ENCODE results near the gene CDON. TPM values are rescaled to one million over a fixed set of nuclear protein-coding genes. Genes with fewer than 3 reads are reported as not detected.
A peak's percentile ranks its signal among the peaks of the same experiment; 100 is the strongest.

Gene CDON
- total RNA-seq, 1 donor = 12.3 TPM

DNA sequence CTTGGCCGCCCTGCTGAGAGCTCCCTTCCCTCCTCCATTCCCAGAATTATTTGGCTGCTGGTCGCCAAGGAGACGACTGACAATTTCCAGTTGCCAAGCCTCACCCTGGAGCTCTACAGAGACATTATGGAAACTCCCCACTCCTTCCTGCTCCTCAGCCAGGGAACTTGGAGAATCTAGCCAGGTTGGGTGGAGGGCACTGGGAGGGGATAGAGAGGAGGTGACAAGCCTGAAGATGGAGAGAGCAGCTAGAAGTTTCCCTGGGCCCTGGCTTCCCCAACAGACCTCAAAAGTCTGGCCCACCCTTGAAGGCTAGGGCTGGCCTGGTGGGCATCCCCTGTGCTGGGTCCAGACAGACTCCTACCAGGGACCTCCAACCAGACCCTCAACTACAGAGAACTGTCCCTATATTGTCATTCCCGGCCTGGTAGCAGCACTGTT lies 123.6 kb downstream of the CDON start:
- Histone ChIP-seq H2AFZ (ENCODE audit: low read length) (no peak overlapping the region), H3K36me3 (ENCODE audit: insufficient read depth, low read length) (no peaks in the 10 kb centered on the region), H3K79me2 (ENCODE audit: insufficient read depth, low read length) (no peaks in the 10 kb centered on the region), H3K4me3 (ENCODE audit: insufficient read depth, low read length) (no peak overlapping the region), H3K4me1 (ENCODE audit: insufficient read depth, low read length) (peaks cover 8% of the 10 kb centered on the region), H3K27ac (ENCODE audit: low read depth, low read length) (no peak overlapping the region), H3K4me2 (ENCODE audit: insufficient read depth, low read length) (no peak overlapping the region), H3K27me3 (ENCODE audit: insufficient read depth, low read length) (peaks cover 5% of the 10 kb centered on the region), H3K9me3 (ENCODE audit: low read depth, low read length) (no peaks in the 10 kb centered on the region), H4K20me1 (ENCODE audit: insufficient read depth, low read length) (no peaks in the 10 kb centered on the region)
- DNase-seq (ENCODE audit: insufficient read length, low spot score, missing footprints) = peak; percentile 74
- no peak for TF ChIP-seq CTCF (IDR thresholded peaks at IDR 0.05; ENCODE audit: extremely low read depth, low read depth, low read length)

DNA sequence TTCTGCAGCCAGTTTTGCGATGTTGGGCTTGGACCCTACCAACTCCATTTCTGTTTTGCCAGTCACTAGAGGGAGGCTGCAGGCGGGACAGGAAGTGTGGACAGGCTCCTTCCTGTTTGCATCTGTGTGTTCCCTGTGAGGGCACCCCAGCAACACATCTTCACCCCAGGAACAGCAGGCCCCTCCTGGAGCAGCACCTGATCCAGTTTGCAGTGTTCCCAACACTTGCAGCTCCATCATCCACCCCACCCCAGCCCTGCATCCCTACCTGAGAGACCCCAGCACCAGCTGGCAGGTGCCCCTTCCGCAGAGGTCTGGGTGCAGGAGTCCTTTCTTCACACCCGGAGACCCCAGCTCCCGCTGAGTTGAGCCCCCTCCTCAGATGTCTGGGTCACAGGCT lies 124.2 kb downstream of the CDON start:
- DNase-seq (ENCODE audit: insufficient read length, low spot score, missing footprints) = no peak
- Histone ChIP-seq H3K4me1 (ENCODE audit: insufficient read depth, low read length) (peaks cover 8% of the 10 kb centered on the region), H3K4me3 (ENCODE audit: insufficient read depth, low read length) (no peak overlapping the region), H3K79me2 (ENCODE audit: insufficient read depth, low read length) (no peaks in the 10 kb centered on the region), H2AFZ (ENCODE audit: low read length) (peak overlapping the region; percentile 60), H3K4me2 (ENCODE audit: insufficient read depth, low read length) (no peak overlapping the region), H3K27me3 (ENCODE audit: insufficient read depth, low read length) (peaks cover 5% of the 10 kb centered on the region), H3K9me3 (ENCODE audit: low read depth, low read length) (no peaks in the 10 kb centered on the region), H3K27ac (ENCODE audit: low read depth, low read length) (no peak overlapping the region), H3K36me3 (ENCODE audit: insufficient read depth, low read length) (no peaks in the 10 kb centered on the region), H4K20me1 (ENCODE audit: insufficient read depth, low read length) (no peaks in the 10 kb centered on the region)
- TF ChIP-seq CTCF (IDR thresholded peaks at IDR 0.05; ENCODE audit: extremely low read depth, low read depth, low read length) = no peak

- H3K4me1 ChIP-seq (ENCODE audit: insufficient read depth, low read length) = no peaks in the 10 kb centered on the region
- no peaks in the 10 kb centered on the region for H3K79me2 ChIP-seq (ENCODE audit: insufficient read depth, low read length)
- no peak for TF ChIP-seq CTCF (IDR thresholded peaks at IDR 0.05; ENCODE audit: extremely low read depth, low read depth, low read length)
- H3K27ac ChIP-seq (ENCODE audit: low read depth, low read length) = no peak overlapping the region
- H3K4me3 ChIP-seq (ENCODE audit: insufficient read depth, low read length) = no peak overlapping the region
- H3K9me3 ChIP-seq (ENCODE audit: low read depth, low read length) = no peaks in the 10 kb centered on the region
- no peaks in the 10 kb centered on the region for H4K20me1 ChIP-seq (ENCODE audit: insufficient read depth, low read length)
- no peak overlapping the region for H2AFZ ChIP-seq (ENCODE audit: low read length)
- H3K4me2 ChIP-seq (ENCODE audit: insufficient read depth, low read length) = no peak overlapping the region
- DNase-seq (ENCODE audit: insufficient read length, low spot score, missing footprints) = no peak
- H3K27me3 ChIP-seq (ENCODE audit: insufficient read depth, low read length) = peaks cover 20% of the 10 kb centered on the region
- no peaks in the 10 kb centered on the region for H3K36me3 ChIP-seq (ENCODE audit: insufficient read depth, low read length)
Measured at GRCh38 chr11:125935618-125936199, 127.0 kb downstream of the CDON start.

DNA sequence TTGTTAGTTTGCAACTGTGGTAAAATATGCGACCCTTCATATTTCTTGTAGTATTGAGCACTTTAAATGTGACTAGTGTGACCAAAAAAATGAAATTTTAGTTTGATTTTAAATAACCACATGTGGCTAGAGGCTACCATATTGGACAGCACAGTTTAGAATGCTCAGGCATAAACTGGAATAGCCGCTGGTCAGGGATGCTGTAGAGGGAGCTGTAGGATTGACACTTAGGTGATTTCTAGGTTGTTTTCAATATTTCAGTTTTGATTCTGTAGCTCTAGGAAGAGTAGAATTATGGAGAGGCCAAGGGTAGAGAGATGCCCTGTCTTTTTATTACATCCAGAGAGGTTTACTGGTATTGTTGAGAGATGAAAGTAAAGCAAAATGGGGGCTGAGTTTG lies 127.6 kb downstream of the CDON start:
- H3K4me3 ChIP-seq (ENCODE audit: insufficient read depth, low read length) = no peak overlapping the region
- H3K79me2 ChIP-seq (ENCODE audit: insufficient read depth, low read length) = no peaks in the 10 kb centered on the region
- no peaks in the 10 kb centered on the region for H3K9me3 ChIP-seq (ENCODE audit: low read depth, low read length)
- H3K4me1 ChIP-seq (ENCODE audit: insufficient read depth, low read length) = no peaks in the 10 kb centered on the region
- TF ChIP-seq CTCF (IDR thresholded peaks at IDR 0.05; ENCODE audit: extremely low read depth, low read depth, low read length) = peak; percentile 37
- H3K27ac ChIP-seq (ENCODE audit: low read depth, low read length) = no peak overlapping the region
- H3K36me3 ChIP-seq (ENCODE audit: insufficient read depth, low read length) = no peaks in the 10 kb centered on the region
- H3K4me2 ChIP-seq (ENCODE audit: insufficient read depth, low read length) = no peak overlapping the region
- DNase-seq (ENCODE audit: insufficient read length, low spot score, missing footprints) = peak; percentile 46
- no peak overlapping the region for H2AFZ ChIP-seq (ENCODE audit: low read length)
- peaks cover 23% of the 10 kb centered on the region for H3K27me3 ChIP-seq (ENCODE audit: insufficient read depth, low read length)
- no peaks in the 10 kb centered on the region for H4K20me1 ChIP-seq (ENCODE audit: insufficient read depth, low read length)

All from osteoblast (primary cell).